Gastroesophageal sphincter (tissue), 4 donors: Measurements from ENCODE around the gene PDPN. TPM values are rescaled to one million over a fixed set of nuclear protein-coding genes. Genes with fewer than 3 reads are reported as not detected.

Source experiments
- ATAC-seq: fragments of 150-250 bp; one replicate; pipeline ENCODE4 v1.9.1; 2016; ENCODE audit warnings: mild to moderate bottlenecking, moderate library complexity
- H3K27ac ChIP-seq, 4 donors: fragments of 200-600 bp; sonication (generic) in 3 of 4; 1 replicate in 3 of 4; 2 replicates in 1 of 4; pipeline ENCODE4 v1.5.1; 2016 to 2019
- H3K27me3 ChIP-seq: fragments of 200-600 bp; sonication (generic); one replicate; pipeline ENCODE4 v1.5.1; 2019
- H3K36me3 ChIP-seq, 2 donors: fragments of 200-600 bp; sonication (generic); one replicate each; pipeline ENCODE4 v1.5.1; 2019; ENCODE audit warnings: control low read depth in 1 of 2
- H3K4me1 ChIP-seq, 3 donors: fragments of 200-600 bp; sonication (generic); 1 replicate in 2 of 3; 2 replicates in 1 of 3; pipeline ENCODE4 v1.5.1; 2016 to 2019; ENCODE audit warnings: control low read depth in 2 of 3
- H3K4me3 ChIP-seq, 2 donors: fragments of 200-600 bp; sonication (generic); one replicate each; pipeline ENCODE4 v1.5.1; 2019; ENCODE audit warnings: mild to moderate bottlenecking in 1 of 2, moderate library complexity in 1 of 2
- H3K9me3 ChIP-seq, 3 donors: fragments of 200-600 bp; sonication (generic); one replicate each; pipeline ENCODE4 v1.5.1; 2017 to 2019; ENCODE audit warnings: control low read depth in 2 of 3
- CTCF ChIP-seq, 4 experiments: fragments of 200-600 bp in 2 of 4; fragments of 450-650 bp in 2 of 4; sonication (generic) in 1 of 4; IDR thresholded peaks; one replicate each; pipeline ENCODE4 v1.5.1; 2017 to 2019; ENCODE audit warnings: antibody characterized with exemption in 4 of 4, mild to moderate bottlenecking in 2 of 4, moderate library complexity in 2 of 4
- EP300 ChIP-seq: sonication (generic); formaldehyde crosslinking; IDR thresholded peaks from one replicate; pipeline ENCODE4 v1.6.1; 2017; ENCODE audit warnings: antibody characterized with exemption, mild to moderate bottlenecking
- POLR2A ChIP-seq, 2 donors: fragments of 450-650 bp; IDR thresholded peaks; one replicate each; pipeline ENCODE4 v1.6.1; 2017; ENCODE audit warnings: antibody characterized with exemption in 2 of 2, mild to moderate bottlenecking in 2 of 2, moderate library complexity in 1 of 2
- POLR2AphosphoS5 ChIP-seq: sonication (generic); formaldehyde crosslinking; IDR thresholded peaks from one replicate; pipeline ENCODE4 v1.6.1; 2017; ENCODE audit warnings: antibody characterized with exemption
- WGBS, 2 donors: methylation state at CpG; one replicate each; pipeline ENCODE4 v1.1.5; 2018; ENCODE audit warnings: low coverage in 1 of 2; 5-methylcytosine and 5-hydroxymethylcytosine counted together
- total RNA-seq, 4 donors: library from RNA; depleted of rRNA; stranded (reverse); fragments of >200 nt; gene quantifications; one replicate each; pipeline ENCODE4 v1.1.0, GENCODE V29; 2016

PDPN gene
- total RNA-seq, 4 donors from 2014 or later = 10.9 to 31.6 (median 17.3) TPM

GRCh38 chr1:13540866-13541265 is 42.8 kb upstream of the PDPN start:
- H3K27ac ChIP-seq = no peak overlapping the region
- peak; percentile 34 for ATAC-seq
- 41% methylated on average over 7 of the region's 8 CpGs; no CpG with 5 or more reads in 1 of the 2 donors for WGBS, 2 donors

GRCh38 chr1:13541435-13542215 is 42.0 kb upstream of the PDPN start:
- no peak for TF ChIP-seq POLR2A (IDR thresholded peaks at IDR 0.05)
- TF ChIP-seq CTCF (IDR thresholded peaks at IDR 0.05) = no peak
- TF ChIP-seq EP300 = no peak
- no peak for TF ChIP-seq POLR2AphosphoS5
- no peak for ATAC-seq
- Histone ChIP-seq H3K4me1 (peaks cover 0 to 19% (median 0%) of the 10 kb centered on the region in 3 donors), H3K4me3 (no peak overlapping the region), H3K36me3 (no peaks in the 10 kb centered on the region), H3K9me3 (no peaks in the 10 kb centered on the region), H3K27me3 (no peaks in the 10 kb centered on the region), H3K27ac (no peak overlapping the region)
- WGBS, 2 donors = 77 to 93% methylated on average over 6 to 8 of the region's 13 CpGs

More at GRCh38 chr1:13540866-13541265, 42.8 kb upstream of the PDPN start:
- H3K27me3 ChIP-seq = no peaks in the 10 kb centered on the region
- peaks cover 0 to 19% (median 0%) of the 10 kb centered on the region in 3 donors for H3K4me1 ChIP-seq
- no peak overlapping the region for H3K4me3 ChIP-seq
- no peaks in the 10 kb centered on the region for H3K36me3 ChIP-seq
- no peak for TF ChIP-seq CTCF (IDR thresholded peaks at IDR 0.05)
- TF ChIP-seq POLR2AphosphoS5 = peak; percentile 43
- no peaks in the 10 kb centered on the region for H3K9me3 ChIP-seq

GRCh38 chr1:13543451-13544220 is 40.0 kb upstream of the PDPN start:
- ATAC-seq = peak; percentile 43
- no peaks in the 10 kb centered on the region for H3K27me3 ChIP-seq
- H3K9me3 ChIP-seq = no peaks in the 10 kb centered on the region
- TF ChIP-seq POLR2A (IDR thresholded peaks at IDR 0.05) = no peak
- no peak for TF ChIP-seq EP300
- TF ChIP-seq POLR2AphosphoS5 = peak; percentile 66
- TF ChIP-seq CTCF (IDR thresholded peaks at IDR 0.05) = peak in 3 of 4 experiments; percentile 43 to 68 (median 56)
- peak overlapping the region in 3 of 4 donors; percentile 5 to 69 (median 58) for H3K27ac ChIP-seq
- H3K4me1 ChIP-seq = peaks cover 0 to 19% (median 0%) of the 10 kb centered on the region in 3 donors
- H3K4me3 ChIP-seq = peak overlapping the region in 1 of 2 donors; percentile 6
- WGBS, 2 donors = 27% methylated on average over 15 to 20 of the region's 20 CpGs
- H3K36me3 ChIP-seq = no peaks in the 10 kb centered on the region

GRCh38 chr1:13544221-13544556 is 39.4 kb upstream of the PDPN start:
- WGBS, 2 donors = 37 to 41% methylated on average over 3 to 5 of the region's 5 CpGs
- Histone ChIP-seq H3K4me1 (peaks cover 0 to 19% (median 0%) of the 10 kb centered on the region in 3 donors), H3K4me3 (no peak overlapping the region), H3K36me3 (no peaks in the 10 kb centered on the region), H3K27ac (peak overlapping the region in 2 of 4 donors; percentile 58 to 69), H3K27me3 (peaks cover 2% of the 10 kb centered on the region), H3K9me3 (no peaks in the 10 kb centered on the region)
- ATAC-seq = no peak
- TF ChIP-seq POLR2A (IDR thresholded peaks at IDR 0.05) (no peak), POLR2AphosphoS5 (no peak), EP300 (no peak), CTCF (IDR thresholded peaks at IDR 0.05) (no peak)
